Measurements from ENCODE around the gene RGS7. TPM values are rescaled to one million over a fixed set of nuclear protein-coding genes. Genes with fewer than 3 reads are reported as not detected.

Gene RGS7
- total RNA-seq, 2 experiments from 2014 or later = not detected

DNA sequence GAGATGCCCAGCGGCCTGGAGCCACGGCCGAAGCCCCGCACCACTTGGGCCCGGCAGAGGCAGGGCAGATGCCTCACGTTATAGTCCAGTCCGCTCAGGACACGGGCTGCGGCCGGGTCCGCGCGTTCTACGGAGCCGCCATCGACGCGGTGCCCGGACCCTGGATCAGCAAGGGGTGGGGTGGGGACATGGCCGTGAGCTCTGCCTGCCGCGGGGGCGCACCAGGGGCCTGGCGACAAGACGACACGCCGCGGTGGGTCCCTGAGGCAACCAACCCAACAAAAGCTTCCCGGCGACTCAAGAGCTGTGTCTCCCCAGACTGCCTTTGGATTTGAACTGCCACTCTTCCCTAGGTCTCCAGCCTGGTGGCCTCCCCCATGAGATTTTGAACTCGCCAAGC, 533.6 kb downstream of the RGS7 start:
- Histone ChIP-seq H3K27ac (ENCODE audit: low read depth in 1 of 2, low read length in 2 of 2) (no peak overlapping the region), H3K4me1 (ENCODE audit: insufficient read depth, low read length) (no peaks in the 10 kb centered on the region), H3K36me3 (ENCODE audit: insufficient read depth, low read length) (no peaks in the 10 kb centered on the region), H3K27me3 (ENCODE audit: control insufficient read depth in 1 of 2, insufficient read depth in 2 of 2, low read length in 2 of 2) (no peaks in the 10 kb centered on the region), H3K9me3 (ENCODE audit: control insufficient read depth in 1 of 2, insufficient read depth in 1 of 2, low read length in 2 of 2) (peaks cover 0 to 10% of the 10 kb centered on the region in 2 experiments), H3K4me3 (ENCODE audit: low read length) (no peak overlapping the region)
- ChIA-PET POLR2A (no interaction called here), CTCF (interaction anchor here (0.5 kb wide), 1 partner anchor 137 kb away, joined by 3 read pairs; no protein-coding TSS in a partner anchor)
- TF ChIP-seq, protein P1, sequence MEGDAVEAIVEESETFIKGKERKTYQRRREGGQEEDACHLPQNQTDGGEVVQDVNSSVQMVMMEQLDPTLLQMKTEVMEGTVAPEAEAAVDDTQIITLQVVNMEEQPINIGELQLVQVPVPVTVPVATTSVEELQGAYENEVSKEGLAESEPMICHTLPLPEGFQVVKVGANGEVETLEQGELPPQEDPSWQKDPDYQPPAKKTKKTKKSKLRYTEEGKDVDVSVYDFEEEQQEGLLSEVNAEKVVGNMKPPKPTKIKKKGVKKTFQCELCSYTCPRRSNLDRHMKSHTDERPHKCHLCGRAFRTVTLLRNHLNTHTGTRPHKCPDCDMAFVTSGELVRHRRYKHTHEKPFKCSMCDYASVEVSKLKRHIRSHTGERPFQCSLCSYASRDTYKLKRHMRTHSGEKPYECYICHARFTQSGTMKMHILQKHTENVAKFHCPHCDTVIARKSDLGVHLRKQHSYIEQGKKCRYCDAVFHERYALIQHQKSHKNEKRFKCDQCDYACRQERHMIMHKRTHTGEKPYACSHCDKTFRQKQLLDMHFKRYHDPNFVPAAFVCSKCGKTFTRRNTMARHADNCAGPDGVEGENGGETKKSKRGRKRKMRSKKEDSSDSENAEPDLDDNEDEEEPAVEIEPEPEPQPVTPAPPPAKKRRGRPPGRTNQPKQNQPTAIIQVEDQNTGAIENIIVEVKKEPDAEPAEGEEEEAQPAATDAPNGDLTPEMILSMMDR (IDR thresholded peaks at IDR 0.05) = no peak
- intact Hi-C loops (cut with DNase I, micrococcal nuclease) = no loop called here
- Mint-ChIP-seq H3K9me3 (no peaks in the 10 kb centered on the region), H3K4me1 (ENCODE audit: low read depth) (no peaks in the 10 kb centered on the region), H3K27ac (no peak overlapping the region), H3K4me3 (no peak overlapping the region), H3K27me3 (no peaks in the 10 kb centered on the region), H3K36me3 (ENCODE audit: low read depth) (no peaks in the 10 kb centered on the region)
- ATAC-seq (ENCODE audit: poor library complexity) (no peak), DNase-seq (peak in 1 of 14 experiments; percentile 4)

GRCh38 chr1:240821925-240822324, 535.1 kb downstream of the RGS7 start:
- TF ChIP-seq, protein P1 (IDR thresholded peaks at IDR 0.05) = no peak
- intact Hi-C loops (cut with DNase I, micrococcal nuclease) = no loop called here
- no peaks in the 10 kb centered on the region for H3K4me1 Mint-ChIP-seq (ENCODE audit: low read depth)
- no peaks in the 10 kb centered on the region for H3K36me3 ChIP-seq (ENCODE audit: insufficient read depth, low read length)
- no peaks in the 10 kb centered on the region for H3K27me3 Mint-ChIP-seq
- H3K9me3 Mint-ChIP-seq = no peaks in the 10 kb centered on the region
- CTCF ChIA-PET = no interaction called here
- peaks cover 0 to 14% of the 10 kb centered on the region in 2 experiments for H3K9me3 ChIP-seq (ENCODE audit: control insufficient read depth in 1 of 2, insufficient read depth in 1 of 2, low read length in 2 of 2)
- ATAC-seq (ENCODE audit: poor library complexity) (no peak), DNase-seq (no peak)
- H3K27ac ChIP-seq (ENCODE audit: low read depth in 1 of 2, low read length in 2 of 2) = no peak overlapping the region
- H3K4me3 Mint-ChIP-seq = no peak overlapping the region
- H3K4me1 ChIP-seq (ENCODE audit: insufficient read depth, low read length) = no peaks in the 10 kb centered on the region
- POLR2A ChIA-PET = no interaction called here
- H3K4me3 ChIP-seq (ENCODE audit: low read length) = no peak overlapping the region
- H3K36me3 Mint-ChIP-seq (ENCODE audit: low read depth) = no peaks in the 10 kb centered on the region
- H3K27ac Mint-ChIP-seq = no peak overlapping the region
- H3K27me3 ChIP-seq (ENCODE audit: control insufficient read depth in 1 of 2, insufficient read depth in 2 of 2, low read length in 2 of 2) = no peaks in the 10 kb centered on the region

DNA sequence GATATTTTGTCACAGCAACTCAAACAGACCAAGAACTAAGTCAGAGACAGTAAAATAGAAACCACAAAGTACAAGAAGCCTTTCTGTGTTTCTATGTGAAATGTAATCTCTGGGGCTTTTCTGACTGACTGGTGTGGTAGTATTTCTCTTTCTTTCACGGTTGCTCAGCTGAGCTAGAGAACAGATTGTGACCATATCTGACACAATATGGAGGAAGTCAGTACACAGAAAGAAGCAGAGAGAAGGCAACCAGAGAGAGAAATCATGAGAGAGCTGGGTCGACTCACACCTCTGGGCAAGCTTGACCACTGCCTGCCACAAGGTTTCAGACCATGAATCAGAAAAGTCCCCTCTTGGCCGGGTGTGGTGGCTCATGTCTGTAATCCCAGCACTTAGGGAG, 536.2 kb downstream of the RGS7 start:
- TF ChIP-seq, protein P1 (IDR thresholded peaks at IDR 0.05) = no peak
- H3K9me3 ChIP-seq (ENCODE audit: control insufficient read depth in 1 of 2, insufficient read depth in 1 of 2, low read length in 2 of 2) = peaks cover 0 to 14% of the 10 kb centered on the region in 2 experiments
- H3K27ac ChIP-seq (ENCODE audit: low read depth in 1 of 2, low read length in 2 of 2) = no peak overlapping the region
- DNase-seq = no peak
- intact Hi-C loops (cut with DNase I, micrococcal nuclease) = no loop called here
- no peaks in the 10 kb centered on the region for H3K4me1 ChIP-seq (ENCODE audit: insufficient read depth, low read length)
- CTCF ChIA-PET = no interaction called here
- H3K4me3 Mint-ChIP-seq = no peak overlapping the region
- H3K4me1 Mint-ChIP-seq (ENCODE audit: low read depth) = no peaks in the 10 kb centered on the region
- no peak overlapping the region for H3K27ac Mint-ChIP-seq
- H3K27me3 ChIP-seq (ENCODE audit: control insufficient read depth in 1 of 2, insufficient read depth in 2 of 2, low read length in 2 of 2) = no peaks in the 10 kb centered on the region
- no peaks in the 10 kb centered on the region for H3K36me3 ChIP-seq (ENCODE audit: insufficient read depth, low read length)
- ATAC-seq (ENCODE audit: poor library complexity) = no peak
- no peaks in the 10 kb centered on the region for H3K36me3 Mint-ChIP-seq (ENCODE audit: low read depth)
- no peaks in the 10 kb centered on the region for H3K27me3 Mint-ChIP-seq
- POLR2A ChIA-PET = no interaction called here
- no peak overlapping the region for H3K4me3 ChIP-seq (ENCODE audit: low read length)
- H3K9me3 Mint-ChIP-seq = no peaks in the 10 kb centered on the region
